HG03558 (cell line): ENCODE data around the gene HEXD.
"Not testable (repeated sequence)": the region's sequence is repeated elsewhere in the genome, so short reads cannot be mapped to it uniquely, and the experiment has no call there.

Experiments used
- ATAC-seq: cut with Tn5 transposase; IDR thresholded peaks from one replicate; pipeline ENCODE4 v1.9.1; 2021; ENCODE audit warnings: moderate number of reproducible peaks; ENCODE audit not compliant: unreplicated experiment; ENCODE audit errors: extremely low read depth

HEXD gene

DNA sequence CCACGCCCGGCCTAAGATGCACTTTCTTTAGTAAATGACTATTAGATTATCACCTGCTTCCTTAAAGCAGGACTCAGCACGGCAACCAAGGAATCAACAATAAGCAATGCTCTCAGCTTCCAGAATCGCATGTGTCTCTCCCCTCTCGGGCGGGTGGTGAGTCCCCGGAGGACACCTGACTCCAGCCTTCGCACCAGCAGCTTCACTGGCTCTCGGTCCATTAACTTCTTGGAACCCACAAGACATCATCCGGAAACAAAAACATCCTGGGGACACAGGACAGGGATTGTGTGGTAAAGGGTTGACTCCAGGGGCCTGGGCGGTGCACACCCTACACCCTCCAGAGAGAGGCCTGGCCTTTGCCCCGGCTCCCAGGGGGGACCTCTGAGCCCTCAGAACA, 23.9 kb upstream of the HEXD start:
- ATAC-seq, result no peak

DNA sequence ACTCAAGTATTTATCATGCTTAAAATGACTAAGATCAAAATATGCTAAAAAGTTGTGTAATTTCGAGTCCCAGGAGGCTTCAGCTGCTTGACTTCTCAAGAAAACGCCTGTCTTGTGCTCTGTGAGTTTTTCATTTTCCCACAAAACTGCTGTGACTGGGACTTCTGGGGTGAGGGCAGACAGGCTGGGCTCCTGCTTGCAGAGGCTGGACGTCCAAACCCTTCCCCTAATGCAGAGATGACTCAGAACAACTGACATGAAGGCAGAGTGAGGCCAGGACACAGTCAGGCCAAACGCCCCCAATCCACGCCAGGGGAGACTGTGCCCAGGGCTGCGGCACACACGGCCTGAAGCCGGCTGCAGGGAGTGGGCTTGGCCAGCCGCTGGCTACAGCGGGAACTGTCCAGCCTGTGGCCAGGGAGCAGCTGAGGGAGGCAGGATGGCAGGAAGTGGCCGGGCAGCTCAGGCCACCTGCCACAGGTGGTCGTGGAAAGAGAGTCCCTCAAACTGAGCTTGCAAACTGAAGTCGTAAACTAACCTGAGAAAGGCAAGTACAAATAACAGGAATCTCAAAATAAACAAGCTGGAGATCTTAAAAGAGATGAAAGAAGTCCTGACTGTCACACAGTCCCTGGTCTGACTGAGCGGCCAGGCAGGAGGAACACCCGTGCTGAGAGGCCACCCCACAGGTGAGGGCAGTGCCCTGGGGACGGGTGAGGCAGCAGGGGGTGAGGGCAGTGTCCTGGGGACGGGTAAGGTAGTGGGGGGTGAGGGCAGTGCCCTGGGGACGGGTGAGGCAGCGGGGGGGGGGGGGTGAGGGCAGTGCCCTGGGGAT, 21.3 kb upstream of the HEXD start:
- ATAC-seq, result no peak

DNA sequence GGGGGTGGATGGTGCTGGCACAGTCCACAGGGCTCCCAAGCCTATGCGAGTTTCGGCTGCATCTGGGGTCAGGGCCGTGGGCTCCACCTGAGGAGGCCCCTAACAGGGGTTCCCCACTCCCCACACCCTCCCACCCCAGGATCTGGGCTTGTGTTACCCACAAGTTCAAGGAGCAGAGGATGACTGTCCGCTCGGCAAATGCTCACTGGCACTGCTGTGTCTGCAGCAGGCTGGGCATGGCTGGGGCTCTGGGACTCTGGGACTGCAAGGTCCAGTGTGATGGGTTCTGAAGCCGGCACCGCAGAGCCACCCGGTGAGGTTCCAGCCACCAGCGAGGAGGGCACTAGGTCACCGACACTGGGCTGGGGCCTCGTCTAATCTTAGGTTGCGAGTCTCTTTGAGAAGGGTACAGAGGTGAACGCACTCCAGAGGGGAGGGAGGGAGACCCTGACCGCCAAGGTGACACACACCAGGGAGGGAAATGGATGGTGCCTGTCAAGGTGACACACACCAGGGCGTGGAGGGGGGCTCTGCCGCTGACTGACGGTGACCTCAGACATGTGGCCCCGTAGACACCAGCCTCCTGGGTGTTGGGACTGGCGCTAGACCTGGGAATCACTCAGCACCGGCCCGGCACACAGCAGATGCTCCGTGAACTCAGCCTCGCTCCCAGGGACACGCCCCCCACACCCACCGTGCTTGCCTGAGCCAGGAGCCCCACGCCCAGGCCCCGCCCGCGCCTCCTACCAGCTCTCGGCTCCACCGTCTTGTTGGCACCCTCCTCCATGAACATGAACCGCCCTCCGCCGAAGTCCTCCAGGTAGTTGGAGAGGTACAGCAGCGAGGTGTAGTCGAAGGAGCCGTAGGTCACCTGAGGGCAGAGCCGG, 20.5 kb upstream of the HEXD start:
- ATAC-seq, result no peak

DNA sequence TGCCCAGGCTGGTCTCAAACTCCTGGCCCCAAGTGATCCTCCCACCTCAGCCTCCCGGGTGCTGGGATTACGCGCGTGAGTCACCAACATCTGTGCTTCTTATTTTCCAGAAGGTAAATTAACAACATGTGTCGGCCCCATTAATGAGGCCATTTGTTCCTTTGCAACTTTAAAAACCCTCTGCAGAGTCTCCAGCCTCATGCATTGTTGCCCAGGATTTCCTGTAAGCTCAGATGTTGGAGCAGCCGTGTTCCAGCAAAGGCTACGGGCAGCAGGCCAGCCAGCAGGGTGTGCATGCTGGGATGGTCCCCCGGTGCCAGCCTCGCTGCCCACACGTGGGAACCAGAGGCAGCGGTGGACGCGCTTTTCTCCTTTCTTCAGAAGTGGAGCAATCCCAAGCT, 19.1 kb upstream of the HEXD start:
- ATAC-seq, result no peak

DNA sequence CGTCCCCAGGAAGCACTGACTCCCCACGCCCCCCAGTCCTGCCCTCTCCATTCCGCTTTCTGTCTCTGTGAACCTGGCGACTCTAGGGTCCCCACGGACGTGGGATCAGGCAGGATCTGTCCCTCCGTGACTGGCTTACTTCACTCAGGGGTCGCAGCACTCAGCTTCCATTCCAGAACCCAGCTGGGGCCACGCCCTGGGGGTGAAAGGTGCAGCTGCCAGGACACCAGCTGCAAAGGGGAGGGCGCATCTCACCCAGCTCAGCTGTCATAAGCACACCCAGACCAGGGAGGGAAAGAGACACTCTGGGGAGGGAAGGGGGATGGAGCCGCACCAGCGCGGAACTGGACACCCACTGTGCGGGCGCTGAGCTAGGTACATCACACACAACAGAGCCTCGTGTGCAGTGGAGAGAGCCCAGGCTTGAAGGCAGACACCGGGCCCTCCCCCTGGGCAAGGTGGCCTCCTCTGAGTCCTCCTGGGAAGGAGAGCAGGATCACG, 18.5 kb upstream of the HEXD start:
- ATAC-seq, result no peak

DNA sequence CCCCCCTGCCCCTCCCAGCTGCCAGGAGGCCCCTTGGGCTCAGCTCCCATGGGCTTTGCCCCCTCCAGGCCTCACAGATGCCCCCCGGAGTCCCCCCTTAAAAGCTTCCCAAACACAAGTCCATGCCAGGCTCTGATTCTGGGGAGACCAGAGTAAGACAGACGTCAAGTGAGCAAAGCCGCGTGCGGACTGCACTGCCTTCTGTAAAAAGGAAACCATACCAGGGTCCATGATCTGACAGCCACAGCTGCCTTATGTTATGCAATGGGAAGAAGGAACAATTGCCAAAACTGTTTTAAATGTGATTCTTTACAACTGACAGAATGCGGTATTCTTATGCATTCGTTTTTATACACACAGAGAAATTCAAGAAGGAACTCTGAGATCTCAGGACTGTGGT, 17.9 kb upstream of the HEXD start:
- ATAC-seq, result no peak

DNA sequence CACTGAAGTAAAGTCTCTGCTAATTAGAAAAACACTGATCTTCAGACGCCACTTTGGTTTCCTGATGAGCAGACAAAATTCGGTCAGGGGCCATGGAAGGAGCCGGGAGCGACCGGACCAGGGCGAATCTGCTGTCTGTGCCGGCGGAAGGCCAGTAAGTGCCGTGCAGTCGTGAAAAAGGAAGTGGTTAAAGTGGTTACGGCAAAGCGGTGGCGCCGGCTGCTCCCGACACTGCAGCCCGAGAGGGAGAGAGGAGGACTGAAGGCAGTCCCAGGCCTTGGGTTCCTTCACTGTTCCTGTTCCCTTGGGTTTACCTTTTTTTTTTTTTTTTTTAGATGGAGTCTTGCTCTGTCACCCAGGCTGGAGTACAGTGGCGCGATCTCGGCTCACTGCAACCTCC, 17.3 kb upstream of the HEXD start:
- no peak for ATAC-seq

DNA sequence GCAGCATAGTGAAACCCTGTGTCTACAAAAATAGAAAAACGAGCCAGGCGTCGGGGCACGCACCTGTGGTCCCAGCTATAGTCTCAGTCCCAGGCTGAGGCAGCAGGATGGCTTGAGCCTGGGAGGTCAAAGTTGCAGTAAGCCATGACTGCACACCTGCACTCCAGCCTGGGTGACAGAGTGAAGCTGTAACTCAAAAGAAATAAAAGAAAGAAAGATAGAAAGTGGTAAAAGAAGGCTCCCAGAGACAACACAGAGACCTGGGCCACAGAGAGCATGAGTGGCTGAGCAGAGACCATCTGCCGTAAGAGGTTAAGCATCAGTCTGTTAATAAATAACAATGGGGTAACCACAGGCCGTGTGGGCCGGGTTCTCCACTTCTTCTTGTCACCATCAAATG, 15.3 kb upstream of the HEXD start:
- ATAC-seq, result no peak

DNA sequence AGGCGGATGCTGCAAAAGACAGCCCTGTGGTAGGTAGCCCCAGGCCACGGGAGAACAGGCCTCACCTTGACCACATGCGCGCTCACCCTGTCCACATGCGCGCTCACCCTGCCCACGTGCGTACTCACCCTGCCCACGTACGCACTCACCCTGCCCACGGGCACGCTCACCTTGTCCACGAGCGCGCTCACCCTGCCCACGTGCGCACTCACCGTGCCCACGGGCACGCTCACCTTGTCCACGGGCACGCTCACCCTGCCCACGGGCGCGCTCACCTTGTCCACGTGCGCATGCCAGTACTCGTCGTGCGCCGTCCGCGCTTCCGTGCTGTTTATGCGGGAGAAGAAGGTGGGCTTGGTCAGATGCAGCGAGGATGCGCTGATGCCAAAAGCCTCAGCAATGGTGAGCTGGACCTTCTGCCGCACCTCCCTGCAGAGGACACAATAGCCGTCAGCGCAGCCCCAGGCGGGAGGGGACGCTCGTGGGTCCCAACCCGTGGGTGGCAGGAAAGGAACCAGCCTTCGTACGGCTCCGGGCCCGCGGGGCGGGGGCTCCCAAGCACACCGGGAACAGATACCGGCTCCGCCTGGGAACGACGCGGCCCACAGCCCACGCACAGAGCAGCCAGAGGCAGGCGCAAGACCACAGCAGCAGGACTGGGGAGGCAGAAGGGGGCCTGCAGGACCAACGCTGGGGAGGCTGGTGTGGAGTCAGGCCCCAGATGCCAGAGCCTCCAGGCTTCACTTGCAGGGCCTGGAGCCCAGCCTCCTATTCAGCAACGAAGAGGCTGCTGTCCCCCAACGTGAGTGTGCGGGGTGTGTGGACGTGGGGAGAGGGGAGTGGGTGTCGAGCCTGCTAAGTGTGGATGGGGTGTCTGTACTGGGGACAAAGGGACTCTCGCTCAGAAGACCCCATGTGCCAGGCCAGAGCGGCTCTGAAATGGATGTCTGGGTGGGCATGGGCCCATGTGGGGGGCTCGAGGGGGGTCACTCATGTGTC, 14.2 kb upstream of the HEXD start:
- no peak for ATAC-seq

DNA sequence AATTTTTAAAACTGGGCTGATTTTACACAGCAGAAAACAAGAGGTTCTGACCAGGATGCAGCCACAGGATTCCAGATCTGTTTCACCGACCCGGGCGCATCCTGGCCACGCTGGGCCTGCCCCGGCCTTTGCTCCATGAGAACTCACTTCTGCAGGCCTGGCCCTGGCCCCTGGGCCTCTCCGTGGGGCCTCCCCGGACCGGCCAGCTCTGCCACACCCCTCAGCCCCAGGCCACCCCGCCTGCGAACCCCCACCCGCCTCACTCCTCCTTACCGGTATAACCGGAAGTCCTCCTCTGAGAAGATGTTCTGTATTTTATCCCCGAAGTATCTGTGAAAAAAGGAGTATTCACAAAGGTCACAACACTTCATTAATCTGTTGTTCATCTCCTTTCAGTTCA, 13.1 kb upstream of the HEXD start:
- no peak for ATAC-seq

DNA sequence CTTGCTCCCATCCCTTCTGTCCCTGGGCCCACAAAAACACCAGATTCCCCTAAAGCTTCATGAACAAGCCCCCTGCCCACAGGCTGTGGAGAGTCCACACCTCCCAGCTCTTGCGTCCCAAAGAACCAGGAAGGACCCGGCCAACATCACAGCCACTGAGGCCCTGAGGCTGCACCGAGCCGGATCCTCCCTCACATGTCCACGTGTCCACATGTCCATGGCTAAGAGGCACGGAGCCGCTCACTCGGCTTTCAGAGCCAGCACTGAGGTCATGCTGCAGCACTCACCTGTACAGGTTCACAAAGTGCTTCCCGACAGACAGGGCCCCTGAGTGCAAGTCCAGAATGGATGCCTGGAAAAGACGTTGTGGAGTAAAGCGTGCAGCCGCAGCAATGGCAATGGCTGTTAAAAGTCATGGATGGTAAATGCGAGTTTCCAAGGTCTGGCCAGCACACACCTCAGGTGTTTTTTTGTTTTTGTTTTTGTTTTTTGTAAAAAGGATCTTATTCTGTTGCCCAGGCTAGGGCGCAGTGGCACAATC, 11.9 kb upstream of the HEXD start:
- ATAC-seq, result no peak

DNA sequence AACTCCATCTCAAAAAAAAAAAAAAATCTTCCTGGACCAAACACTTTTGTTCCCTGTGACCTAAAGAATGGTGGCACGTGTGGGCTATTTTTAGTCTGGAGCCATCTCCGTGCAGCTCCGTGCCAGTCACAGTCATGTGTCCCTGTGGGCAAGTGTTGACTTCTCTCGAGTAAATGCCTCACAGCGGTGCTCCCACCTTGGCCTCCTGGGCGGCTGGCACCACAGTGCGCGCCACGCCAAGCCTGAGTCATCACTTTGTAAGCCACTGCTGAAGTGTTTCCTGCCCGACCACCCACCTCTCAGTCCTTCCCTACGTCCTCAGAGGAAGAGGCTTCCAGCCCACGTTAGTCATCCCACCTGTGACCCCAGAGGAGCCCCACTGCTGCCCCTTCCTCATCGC, 10.9 kb upstream of the HEXD start:
- ATAC-seq, result no peak

DNA sequence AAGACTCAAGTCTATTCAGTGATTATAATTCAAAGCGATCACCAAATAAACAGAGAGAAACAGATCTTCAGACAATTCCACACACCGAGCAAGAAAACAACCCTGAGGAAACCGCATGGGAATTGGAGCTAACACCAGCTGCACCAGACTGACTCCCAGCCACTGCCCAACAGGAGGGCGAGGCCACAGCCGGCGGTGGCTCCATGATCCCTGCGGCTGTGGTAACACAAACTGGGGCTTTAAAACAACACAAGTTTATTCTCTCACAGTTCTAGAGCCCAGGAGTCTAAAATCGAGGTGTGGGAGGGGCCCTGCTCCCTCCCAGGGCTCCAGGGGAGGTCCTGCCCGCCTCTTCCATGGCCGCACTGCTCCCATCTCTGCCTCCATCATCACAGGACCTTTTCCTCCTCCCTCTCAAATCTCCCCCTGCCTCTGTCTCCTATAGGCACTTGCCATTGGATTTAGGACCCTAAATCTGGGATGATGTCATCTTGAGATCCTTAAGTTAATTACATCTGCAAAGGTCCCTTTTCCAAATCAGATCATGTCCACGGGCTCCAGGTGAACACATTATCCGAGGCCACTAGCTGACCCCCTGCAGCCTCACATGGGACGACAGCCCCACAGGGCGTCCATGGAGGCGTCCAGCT, 9.7 kb upstream of the HEXD start:
- ATAC-seq, result no peak

DNA sequence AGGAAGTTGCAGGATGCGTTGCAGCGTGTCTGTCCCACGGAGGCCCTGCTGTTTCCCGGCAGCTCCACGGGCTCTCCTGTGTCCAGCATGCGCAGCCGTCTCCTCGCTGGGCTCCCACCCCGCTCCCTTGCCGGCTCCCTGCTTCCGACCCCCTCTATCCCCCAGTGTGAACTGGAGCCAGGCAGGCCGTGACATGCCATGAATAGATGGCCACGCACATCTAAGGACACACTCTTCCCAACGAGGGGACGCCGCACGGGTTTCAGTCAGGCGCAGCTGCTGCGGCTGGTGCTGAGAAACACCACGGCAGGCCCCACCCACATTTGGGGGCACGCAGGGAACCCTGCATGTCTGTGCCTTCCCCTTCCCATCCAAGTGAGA, 9.2 kb upstream of the HEXD start:
- no peak for ATAC-seq

DNA sequence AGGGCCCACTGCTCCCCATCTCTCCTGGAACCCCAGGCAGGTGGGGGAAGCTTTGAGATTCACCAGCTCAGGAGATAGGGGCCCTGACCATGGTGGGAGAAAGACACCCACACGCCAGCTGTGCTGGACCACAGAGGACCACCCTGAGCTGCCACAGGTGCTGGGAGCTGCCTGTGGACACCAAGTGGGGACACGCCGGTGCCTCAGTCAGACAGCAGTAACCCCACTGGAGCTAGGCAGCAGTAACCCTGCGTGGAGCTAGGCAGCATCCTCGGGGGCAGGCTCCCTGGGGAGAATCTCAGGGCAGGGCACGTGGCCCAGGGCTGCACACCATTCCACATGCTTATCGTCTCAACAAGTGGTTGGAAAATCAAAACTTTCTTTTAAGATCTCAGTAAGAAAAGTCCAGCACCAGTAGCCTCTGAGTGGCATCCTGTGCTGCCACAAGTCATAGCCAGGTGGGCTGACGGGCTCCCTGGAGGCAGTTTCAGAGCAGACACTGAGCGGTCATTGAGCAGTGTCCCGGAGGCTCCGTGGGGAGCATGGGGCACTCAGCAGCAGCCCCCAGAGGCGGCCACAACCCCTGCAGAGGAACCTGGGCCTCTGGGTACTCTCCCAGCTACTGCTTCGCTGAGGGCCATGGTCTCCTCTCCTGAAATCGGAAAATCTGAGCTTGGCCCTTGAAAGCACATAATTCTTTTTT, 8.0 kb upstream of the HEXD start:
- no peak for ATAC-seq

DNA sequence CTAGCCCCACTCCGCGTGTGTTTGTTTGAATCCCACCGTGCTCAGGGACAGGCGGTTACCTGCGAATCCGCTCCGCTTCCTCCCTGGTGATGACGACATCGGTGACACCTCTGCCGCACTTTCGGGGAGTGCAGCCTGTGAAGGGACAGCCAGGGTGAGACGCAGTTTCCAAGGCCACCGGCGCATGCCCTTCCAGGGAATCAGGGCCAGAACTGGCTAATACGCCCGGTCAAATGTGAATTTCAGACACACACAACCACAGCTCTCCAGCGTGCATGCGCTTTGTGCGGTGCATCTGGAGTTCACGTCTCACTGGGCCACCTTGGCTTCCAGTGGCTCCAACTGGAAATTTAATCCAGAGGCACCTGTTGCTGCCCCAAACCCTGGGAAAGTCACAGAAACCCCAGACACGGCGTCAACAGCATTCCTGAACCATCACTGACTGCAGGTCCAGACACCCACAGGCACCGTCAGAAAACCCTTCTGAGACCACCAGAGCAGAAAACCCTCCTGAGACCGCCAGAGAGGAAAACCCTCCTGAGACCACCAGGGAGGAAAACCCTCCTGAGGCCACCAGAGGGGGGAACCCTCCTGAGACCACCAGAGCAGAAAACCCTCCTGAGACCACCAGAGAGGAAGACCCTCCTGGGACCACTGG, 6.6 kb upstream of the HEXD start:
- no peak for ATAC-seq

DNA sequence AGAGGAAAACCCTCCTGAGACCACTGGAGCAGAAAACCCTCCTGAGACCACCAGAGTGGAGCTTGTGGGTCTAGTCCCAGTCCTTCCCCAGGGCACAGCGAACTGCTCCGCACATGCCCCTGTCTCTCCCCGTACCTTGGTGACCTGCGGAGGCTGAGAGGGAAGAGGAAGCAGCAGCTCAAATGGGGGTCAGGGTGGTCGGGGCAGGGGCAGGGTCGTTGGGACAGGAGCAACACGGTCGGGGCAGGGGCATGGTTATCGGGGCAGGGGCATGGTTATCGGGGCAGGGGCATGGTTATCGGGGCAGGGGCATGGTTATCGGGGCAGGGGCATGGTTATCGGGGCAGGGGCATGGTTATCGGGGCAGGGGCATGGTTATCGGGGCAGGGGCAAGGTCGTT, 6.1 kb upstream of the HEXD start:
- ATAC-seq, result not testable (repeated sequence)
